HepG2 (cell line): ENCODE results near the gene WASF1. TPM values are rescaled to one million over a fixed set of nuclear protein-coding genes. Genes with fewer than 3 reads are reported as not detected.

Experiments used
- AKAP8 ChIP-seq: sonication (generic); formaldehyde crosslinking; IDR thresholded peaks from 2 replicates; pipeline ENCODE4 v1.5.1; 2020; ENCODE audit warnings: mild to moderate bottlenecking, missing genetic modification reagents
- CREB3 ChIP-seq: sonication (generic); formaldehyde crosslinking; IDR thresholded peaks from 2 replicates; pipeline ENCODE4 v1.5.0; 2020; ENCODE audit warnings: missing genetic modification reagents
- CREBL2 ChIP-seq: sonication (generic); formaldehyde crosslinking; IDR thresholded peaks from 2 replicates; pipeline ENCODE4 v1.8.1; 2023; ENCODE audit warnings: missing genetic modification reagents, mild to moderate bottlenecking, borderline replicate concordance
- EHMT2 ChIP-seq: fragments of 200-600 bp; sonication (generic); IDR thresholded peaks from 2 replicates; pipeline ENCODE4 v1.7.0; 2017; ENCODE audit warnings: antibody characterized with exemption, low read depth, low read length, borderline replicate concordance
- ELF1 ChIP-seq: sonication (generic); formaldehyde crosslinking; IDR thresholded peaks from 2 replicates; pipeline ENCODE4 v1.4.0; 2020; ENCODE audit warnings: missing genetic modification reagents
- FOXK2 ChIP-seq: fragments of 450-650 bp; IDR thresholded peaks from 2 replicates; pipeline ENCODE4 v1.6.1; 2016
- FOXP1 ChIP-seq, 2 experiments: fragments of 450-650 bp in 1 of 2; IDR thresholded peaks; 2 replicates each; pipeline ENCODE4 v1.6.1; 2017 to 2018; ENCODE audit warnings: antibody characterized with exemption in 1 of 2
- GATAD1 ChIP-seq: IDR thresholded peaks from 2 replicates; pipeline ENCODE4 v1.6.1; 2016; ENCODE audit warnings: missing genetic modification reagents, missing compliant biosample characterization
- HNF1B ChIP-seq: sonication (generic); formaldehyde crosslinking; IDR thresholded peaks from 2 replicates; pipeline ENCODE4 v1.5.1; 2020; ENCODE audit warnings: mild to moderate bottlenecking, moderate library complexity, missing genetic modification reagents
- KDM1A ChIP-seq: IDR thresholded peaks from 2 replicates; pipeline ENCODE4 v1.6.1; 2016; ENCODE audit warnings: missing compliant biosample characterization
- RFXAP ChIP-seq: sonication (generic); formaldehyde crosslinking; IDR thresholded peaks from 2 replicates; pipeline ENCODE4 v1.4.0; 2020; ENCODE audit warnings: missing genetic modification reagents, borderline replicate concordance
- RNF219 ChIP-seq: sonication (generic); formaldehyde crosslinking; IDR thresholded peaks from 2 replicates; pipeline ENCODE4 v1.5.0; 2020; ENCODE audit warnings: mild to moderate bottlenecking, missing genetic modification reagents
- SIN3A ChIP-seq: IDR thresholded peaks from 2 replicates; pipeline ENCODE4 v1.6.1; 2011; ENCODE audit warnings: low read depth, mild to moderate bottlenecking, control low read depth, low read length, borderline replicate concordance
- SPEN ChIP-seq: sonication (generic); formaldehyde crosslinking; IDR thresholded peaks from 2 replicates; pipeline ENCODE4 v1.5.1; 2020; ENCODE audit warnings: low read depth, mild to moderate bottlenecking, missing genetic modification reagents
- SUZ12 ChIP-seq: fragments of 150-350 bp; IDR thresholded peaks from 2 replicates; pipeline ENCODE4 v1.6.1; 2014; ENCODE audit warnings: low read depth, low read length
- TFAP4 ChIP-seq: sonication (generic); IDR thresholded peaks from 2 replicates; pipeline ENCODE4 v1.6.1; 2016; ENCODE audit warnings: low read depth, borderline replicate concordance
- ZNF362 ChIP-seq: sonication (generic); formaldehyde crosslinking; IDR thresholded peaks from 2 replicates; pipeline ENCODE4 v1.4.0; 2020; ENCODE audit warnings: missing genetic modification reagents, mild to moderate bottlenecking, borderline replicate concordance
- ZNF572 ChIP-seq: sonication (generic); formaldehyde crosslinking; IDR thresholded peaks from 2 replicates; pipeline ENCODE4 v1.5.1; 2020; ENCODE audit warnings: mild to moderate bottlenecking, missing genetic modification reagents
- ZXDC ChIP-seq: sonication (generic); formaldehyde crosslinking; IDR thresholded peaks from 2 replicates; pipeline ENCODE4 v1.5.0; 2020; ENCODE audit warnings: mild to moderate bottlenecking, missing genetic modification reagents
- polyA plus RNA-seq, 8 experiments: library from polyadenylated mRNA; depleted of rRNA in 3 of 8; stranded (reverse) in 7 of 8; unstranded in 1 of 8; fragments of >200 nt; fragmentation: Illumina TruSeq in 4 of 8; extraction: Trizol in 4 of 8; gene quantifications; 2 replicates each; pipeline versions ENCODE4 v1.2.1 to v1.2.3, GENCODE V29; 2011 to 2016; ENCODE audit warnings: low read depth in 4 of 8, missing spikeins in 1 of 8, mixed read lengths in 1 of 8; ENCODE audit not compliant: insufficient read depth in 1 of 8
- total RNA-seq, 5 experiments: library from RNA; depleted of rRNA; stranded (reverse); fragments of >200 nt; fragmentation: Illumina TruSeq; extraction: Trizol; gene quantifications; 2 replicates each; pipeline ENCODE4 v1.2.3, GENCODE V29; 2016; ENCODE audit warnings: low read depth in 1 of 5

The WASF1 gene
- total and polyA plus RNA-seq, 2 of the 13 experiments (the other 11 are each of a cell fraction or from before 2014, with no cell fraction given), result 8.5 to 17.3 TPM

- no peak for TF ChIP-seq SIN3A
- peak; percentile 54; the same call in 1 of the 2 replicates for TF ChIP-seq GATAD1 (CRISPR knock-in tag)
- no peak; the same call in 1 of the 2 replicates for TF ChIP-seq ZNF362 (CRISPR knock-in tag)
- TF ChIP-seq KDM1A (CRISPR knock-in tag), result no peak
- peak; percentile 93 for TF ChIP-seq SUZ12
- TF ChIP-seq CREBL2, result no peak
- peak; percentile 23; the same call in 1 of the 2 replicates for TF ChIP-seq SPEN (CRISPR knock-in tag)
- TF ChIP-seq ZNF572 (CRISPR knock-in tag), result peak; percentile 64; the same call in 1 of the 2 replicates
- TF ChIP-seq ELF1 (CRISPR knock-in tag), result peak; percentile 88
- TF ChIP-seq TFAP4, result no peak
- TF ChIP-seq EHMT2, result peak; percentile 49; the same call in 1 of the 2 replicates
- TF ChIP-seq CREB3 (CRISPR knock-in tag), result no peak
- TF ChIP-seq AKAP8, result no peak
- no peak for TF ChIP-seq RNF219 (CRISPR knock-in tag)
- TF ChIP-seq ZXDC (CRISPR knock-in tag), result no peak
- TF ChIP-seq FOXK2, result peak; percentile 74
- 0 out of 2 replicates have a peak, but pooled peaks have one; percentile 13 for TF ChIP-seq RFXAP (CRISPR knock-in tag)
- peak; percentile 85 for TF ChIP-seq HNF1B
- TF ChIP-seq FOXP1 (IDR thresholded peaks at IDR 0.05), result no peak
- TF ChIP-seq FOXP1 (CRISPR knock-in tag; IDR thresholded peaks at IDR 0.05), result peak; percentile 28; the same call in 1 of the 2 replicates
These were observed at the start of gene WASF1 (continued) for GRCh38 chr6:110179406-110180227.
